ENCODE measurements around the gene DDX11.
"Not testable (repeated sequence)": the region's sequence is repeated elsewhere in the genome, so short reads cannot be mapped to it uniquely, and the experiment has no call there.

Gene DDX11

DNA sequence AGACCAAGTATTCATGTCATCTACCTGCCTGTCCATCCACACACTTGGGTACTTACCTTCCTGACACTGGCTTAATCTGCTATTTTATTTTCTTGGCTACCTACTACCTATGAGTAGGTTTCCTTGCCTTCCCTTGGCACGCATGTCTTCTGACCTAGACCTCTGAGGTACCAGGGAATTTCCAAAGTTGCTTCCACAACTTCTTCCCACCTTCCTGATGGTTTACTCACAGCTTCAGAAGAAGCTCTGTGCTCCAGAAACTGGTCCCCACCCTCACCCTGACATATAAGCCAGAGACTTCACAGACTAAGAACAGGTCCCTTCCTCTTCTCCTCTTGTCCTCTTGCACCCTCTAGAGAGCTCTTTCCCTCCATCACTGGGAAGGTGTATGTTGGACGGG is 35.7 kb upstream of the DDX11 start:
- Histone ChIP-seq H2BK12ac (ENCODE audit: low read length) (no peak overlapping the region), H2BK15ac (ENCODE audit: low read length) (no peak overlapping the region), H2BK5ac (ENCODE audit: low read length) (no peak overlapping the region), H3K14ac (ENCODE audit: low read length) (no peak overlapping the region), H4K8ac (ENCODE audit: low read depth, low read length) (no peak overlapping the region), H3K4ac (ENCODE audit: low read length) (no peak overlapping the region), H3K36me3 (replicated peaks in 1 of 2; ENCODE audit: control insufficient read depth in 2 of 2, insufficient read depth in 2 of 2, low read length in 2 of 2) (no peaks in the 10 kb centered on the region), H2AFZ (ENCODE audit: low read length) (no peak overlapping the region), H3K27ac (replicated peaks; ENCODE audit: low read length) (no peak overlapping the region), H2AK5ac (ENCODE audit: low read depth, low read length) (no peak overlapping the region), H2BK120ac (ENCODE audit: low read depth, low read length) (no peak overlapping the region), H3K9me3 (replicated peaks in 1 of 2; ENCODE audit: control insufficient read depth in 2 of 2, insufficient read depth in 1 of 2, low read depth in 1 of 2, low read length in 2 of 2) (no peaks in the 10 kb centered on the region), H3K4me3 (ENCODE audit: low read length in 2 of 2) (no peak overlapping the region), H3K79me1 (ENCODE audit: low read depth, low read length) (no peaks in the 10 kb centered on the region), H4K91ac (ENCODE audit: low read depth, low read length, poor library complexity) (no peak overlapping the region), H3K23ac (ENCODE audit: low read depth, low read length, poor library complexity) (no peak overlapping the region), H3K4me1 (ENCODE audit: control insufficient read depth in 2 of 2, insufficient read depth in 1 of 2, low read depth in 1 of 2, low read length in 2 of 2) (no peaks in the 10 kb centered on the region), H3K9ac (ENCODE audit: low read depth, low read length, poor library complexity) (no peak overlapping the region), H3K27me3 (ENCODE audit: control insufficient read depth in 3 of 3, insufficient read depth in 3 of 3, low read depth in 1 of 3, low read length in 3 of 3) (peaks cover 0 to 3% (median 0%) of the 10 kb centered on the region in 3 experiments), H3K4me2 (ENCODE audit: insufficient read depth, low read length, poor library complexity, severe bottlenecking) (no peak overlapping the region), H3K18ac (ENCODE audit: low read length) (no peak overlapping the region)
- no CpG with 5 or more reads among the region's 2 CpGs for WGBS, 2 donors (ENCODE audit: extremely low coverage in 2 of 2, insufficient read length in 2 of 2, insufficient replicate concordance in 1 of 2)
- DNase-seq (ENCODE audit: low spot score), result no peak

DNA sequence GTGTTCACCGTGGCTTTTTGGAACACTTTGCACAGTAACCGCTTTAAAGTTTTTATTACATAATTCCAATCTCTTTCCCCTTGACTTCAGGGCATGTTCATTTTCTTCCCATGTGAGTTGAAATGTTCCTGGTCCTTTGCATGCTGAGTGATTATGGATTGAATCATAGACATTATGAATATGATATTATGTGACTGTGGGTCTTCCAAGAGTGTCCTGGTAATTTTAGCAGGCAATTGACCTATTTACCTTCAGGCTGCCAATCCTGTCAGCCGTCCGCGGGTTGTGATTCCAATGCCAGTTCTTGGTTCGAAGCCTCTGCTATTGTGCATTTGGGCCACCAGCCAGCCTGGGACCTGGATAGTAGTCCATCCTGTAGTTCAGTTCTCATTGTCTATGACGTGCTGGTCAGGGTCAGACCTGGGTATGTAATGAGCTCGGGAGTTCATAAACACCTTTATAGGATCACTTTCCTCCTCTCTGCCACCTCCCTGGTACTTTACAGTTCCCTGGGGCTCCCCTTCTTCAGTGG is 32.6 kb upstream of the DDX11 start:
- no peak overlapping the region for H3K4me3 ChIP-seq (ENCODE audit: low read length in 2 of 2)
- H4K91ac ChIP-seq (ENCODE audit: low read depth, low read length, poor library complexity), result no peak overlapping the region
- H3K36me3 ChIP-seq (replicated peaks in 1 of 2; ENCODE audit: control insufficient read depth in 2 of 2, insufficient read depth in 2 of 2, low read length in 2 of 2), result no peaks in the 10 kb centered on the region
- H2BK15ac ChIP-seq (ENCODE audit: low read length), result no peak overlapping the region
- WGBS, 2 donors (ENCODE audit: extremely low coverage in 2 of 2, insufficient read length in 2 of 2, insufficient replicate concordance in 1 of 2), result no CpG with 5 or more reads among the region's 8 CpGs
- no peak overlapping the region for H4K8ac ChIP-seq (ENCODE audit: low read depth, low read length)
- no peak overlapping the region for H2BK5ac ChIP-seq (ENCODE audit: low read length)
- no peak overlapping the region for H3K4ac ChIP-seq (ENCODE audit: low read length)
- no peak overlapping the region for H2BK120ac ChIP-seq (ENCODE audit: low read depth, low read length)
- H2BK12ac ChIP-seq (ENCODE audit: low read length), result no peak overlapping the region
- no peak overlapping the region for H2AK5ac ChIP-seq (ENCODE audit: low read depth, low read length)
- no peaks in the 10 kb centered on the region for H3K79me1 ChIP-seq (ENCODE audit: low read depth, low read length)
- no peak overlapping the region for H3K14ac ChIP-seq (ENCODE audit: low read length)
- H3K4me2 ChIP-seq (ENCODE audit: insufficient read depth, low read length, poor library complexity, severe bottlenecking), result no peak overlapping the region
- H3K18ac ChIP-seq (ENCODE audit: low read length), result no peak overlapping the region
- no peak overlapping the region for H2AFZ ChIP-seq (ENCODE audit: low read length)
- H3K27ac ChIP-seq (replicated peaks; ENCODE audit: low read length), result no peak overlapping the region
- H3K27me3 ChIP-seq (ENCODE audit: control insufficient read depth in 3 of 3, insufficient read depth in 3 of 3, low read depth in 1 of 3, low read length in 3 of 3), result peaks cover 0 to 3% (median 0%) of the 10 kb centered on the region in 3 experiments
- no peak overlapping the region for H3K9ac ChIP-seq (ENCODE audit: low read depth, low read length, poor library complexity)
- no peak for DNase-seq (ENCODE audit: low spot score)
- H3K9me3 ChIP-seq (replicated peaks in 1 of 2; ENCODE audit: control insufficient read depth in 2 of 2, insufficient read depth in 1 of 2, low read depth in 1 of 2, low read length in 2 of 2), result no peaks in the 10 kb centered on the region
- no peak overlapping the region for H3K23ac ChIP-seq (ENCODE audit: low read depth, low read length, poor library complexity)
- H3K4me1 ChIP-seq (ENCODE audit: control insufficient read depth in 2 of 2, insufficient read depth in 1 of 2, low read depth in 1 of 2, low read length in 2 of 2), result no peaks in the 10 kb centered on the region

DNA sequence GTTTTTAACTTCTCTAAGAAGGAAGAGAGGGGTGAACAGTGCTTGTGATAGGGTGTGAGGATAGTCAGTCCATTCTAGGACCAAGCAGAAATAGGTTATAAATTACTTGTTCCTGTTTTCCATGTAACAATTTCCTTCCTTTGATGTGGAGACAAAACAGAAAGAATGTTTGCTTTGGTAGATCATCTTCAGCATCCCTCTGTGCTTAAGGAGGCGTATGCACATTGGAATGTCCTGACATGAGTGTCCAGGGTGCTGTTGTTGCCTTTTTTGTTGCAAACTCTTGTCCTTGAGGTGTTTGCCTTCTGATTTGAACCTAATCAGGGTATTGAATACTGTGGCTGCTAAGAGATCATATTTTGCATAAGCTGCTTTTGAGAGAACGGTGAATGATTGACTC is 23.5 kb upstream of the DDX11 start:
- not testable (repeated sequence) for H3K14ac ChIP-seq (ENCODE audit: low read length); H2AK5ac ChIP-seq (ENCODE audit: low read depth, low read length); H3K27ac ChIP-seq (replicated peaks; ENCODE audit: low read length); H4K91ac ChIP-seq (ENCODE audit: low read depth, low read length, poor library complexity); H3K18ac ChIP-seq (ENCODE audit: low read length); H3K23ac ChIP-seq (ENCODE audit: low read depth, low read length, poor library complexity); H3K4me1 ChIP-seq (ENCODE audit: control insufficient read depth in 2 of 2, insufficient read depth in 1 of 2, low read depth in 1 of 2, low read length in 2 of 2); H2BK12ac ChIP-seq (ENCODE audit: low read length); DNase-seq (ENCODE audit: low spot score); H2BK5ac ChIP-seq (ENCODE audit: low read length); H3K36me3 ChIP-seq (replicated peaks in 1 of 2; ENCODE audit: control insufficient read depth in 2 of 2, insufficient read depth in 2 of 2, low read length in 2 of 2); H3K4me2 ChIP-seq (ENCODE audit: insufficient read depth, low read length, poor library complexity, severe bottlenecking); H2AFZ ChIP-seq (ENCODE audit: low read length); H3K9me3 ChIP-seq (replicated peaks in 1 of 2; ENCODE audit: control insufficient read depth in 2 of 2, insufficient read depth in 1 of 2, low read depth in 1 of 2, low read length in 2 of 2); H3K9ac ChIP-seq (ENCODE audit: low read depth, low read length, poor library complexity); H2BK120ac ChIP-seq (ENCODE audit: low read depth, low read length); H3K4ac ChIP-seq (ENCODE audit: low read length); H3K79me1 ChIP-seq (ENCODE audit: low read depth, low read length); H4K8ac ChIP-seq (ENCODE audit: low read depth, low read length); H3K27me3 ChIP-seq (ENCODE audit: control insufficient read depth in 3 of 3, insufficient read depth in 3 of 3, low read depth in 1 of 3, low read length in 3 of 3); H3K4me3 ChIP-seq (ENCODE audit: low read length in 2 of 2); H2BK15ac ChIP-seq (ENCODE audit: low read length)
- WGBS, 2 donors (ENCODE audit: extremely low coverage in 2 of 2, insufficient read length in 2 of 2, insufficient replicate concordance in 1 of 2), result no CpG with 5 or more reads among the region's 2 CpGs

DNA sequence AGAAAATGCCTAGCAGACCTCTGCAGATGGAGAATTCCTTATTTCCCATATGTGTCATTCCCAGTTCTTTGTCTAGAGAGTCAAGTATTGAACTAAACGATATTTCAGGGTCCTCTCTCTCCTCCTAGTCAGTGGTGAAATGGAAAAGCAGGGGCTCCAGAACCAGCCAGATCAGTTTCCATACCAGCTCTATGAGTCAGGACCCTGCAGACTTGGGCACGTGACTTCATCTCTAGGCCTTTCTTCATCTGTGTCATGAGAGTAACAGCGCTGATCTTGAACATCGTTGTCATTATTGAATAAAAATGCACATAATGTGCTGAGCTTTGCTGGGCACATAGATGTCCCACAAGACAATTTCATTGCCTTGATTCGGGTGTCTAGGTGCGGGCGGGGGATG is 23.1 kb upstream of the DDX11 start:
- not testable (repeated sequence) for H3K14ac ChIP-seq (ENCODE audit: low read length); H3K27me3 ChIP-seq (ENCODE audit: control insufficient read depth in 3 of 3, insufficient read depth in 3 of 3, low read depth in 1 of 3, low read length in 3 of 3); H2AFZ ChIP-seq (ENCODE audit: low read length); H3K9me3 ChIP-seq (replicated peaks in 1 of 2; ENCODE audit: control insufficient read depth in 2 of 2, insufficient read depth in 1 of 2, low read depth in 1 of 2, low read length in 2 of 2); H3K18ac ChIP-seq (ENCODE audit: low read length); H3K4ac ChIP-seq (ENCODE audit: low read length); H3K36me3 ChIP-seq (replicated peaks in 1 of 2; ENCODE audit: control insufficient read depth in 2 of 2, insufficient read depth in 2 of 2, low read length in 2 of 2); H3K23ac ChIP-seq (ENCODE audit: low read depth, low read length, poor library complexity); H3K4me1 ChIP-seq (ENCODE audit: control insufficient read depth in 2 of 2, insufficient read depth in 1 of 2, low read depth in 1 of 2, low read length in 2 of 2); DNase-seq (ENCODE audit: low spot score); H2BK15ac ChIP-seq (ENCODE audit: low read length); H2BK120ac ChIP-seq (ENCODE audit: low read depth, low read length); H3K4me2 ChIP-seq (ENCODE audit: insufficient read depth, low read length, poor library complexity, severe bottlenecking); H4K8ac ChIP-seq (ENCODE audit: low read depth, low read length); H3K79me1 ChIP-seq (ENCODE audit: low read depth, low read length); H3K9ac ChIP-seq (ENCODE audit: low read depth, low read length, poor library complexity); H3K4me3 ChIP-seq (ENCODE audit: low read length in 2 of 2); H2BK12ac ChIP-seq (ENCODE audit: low read length); H2BK5ac ChIP-seq (ENCODE audit: low read length); H4K91ac ChIP-seq (ENCODE audit: low read depth, low read length, poor library complexity); H2AK5ac ChIP-seq (ENCODE audit: low read depth, low read length); H3K27ac ChIP-seq (replicated peaks; ENCODE audit: low read length)
- WGBS, 2 donors (ENCODE audit: extremely low coverage in 2 of 2, insufficient read length in 2 of 2, insufficient replicate concordance in 1 of 2), result no CpG with 5 or more reads among the region's 7 CpGs
